DMS79 treated with DMSO at 0.1 percent for 48 hours (cell line): ENCODE data around the gene AGBL4.
"Not testable (repeated sequence)": the region's sequence is repeated elsewhere in the genome, so short reads cannot be mapped to it uniquely, and the experiment has no call there.

ENCODE experiments used
- DNase-seq: peaks from one replicate; lab custom pipeline; 2025; lab: John Stamatoyannopoulos, UW

Gene AGBL4

DNA sequence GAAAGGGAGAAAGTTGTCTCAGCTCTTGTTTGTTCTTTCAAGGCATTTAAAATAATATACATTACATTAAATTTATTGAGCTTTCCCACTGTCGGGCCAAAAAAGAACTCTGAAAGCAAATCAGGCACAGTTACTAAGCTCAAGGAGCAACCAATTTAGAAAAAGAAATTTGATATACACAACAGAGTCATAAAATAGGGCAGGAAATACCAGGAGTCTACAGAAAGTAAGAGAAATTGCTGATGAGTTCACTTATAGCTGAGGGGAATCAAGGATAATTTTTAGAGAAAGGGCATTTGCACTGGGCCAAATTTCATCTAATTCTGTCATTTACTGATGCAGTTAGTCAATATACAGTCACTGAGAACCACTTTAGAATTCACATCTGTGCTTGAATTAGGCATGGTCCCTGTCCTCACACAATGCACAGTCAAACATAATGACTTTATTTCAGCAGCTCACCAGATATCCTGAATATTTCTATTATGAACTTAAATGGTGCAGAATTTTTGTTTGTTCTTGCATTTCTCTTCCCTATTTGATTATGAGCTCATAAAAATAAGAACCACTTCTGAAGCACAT, 997.4 kb downstream of the AGBL4 start:
- peak; percentile 8 for DNase-seq

DNA sequence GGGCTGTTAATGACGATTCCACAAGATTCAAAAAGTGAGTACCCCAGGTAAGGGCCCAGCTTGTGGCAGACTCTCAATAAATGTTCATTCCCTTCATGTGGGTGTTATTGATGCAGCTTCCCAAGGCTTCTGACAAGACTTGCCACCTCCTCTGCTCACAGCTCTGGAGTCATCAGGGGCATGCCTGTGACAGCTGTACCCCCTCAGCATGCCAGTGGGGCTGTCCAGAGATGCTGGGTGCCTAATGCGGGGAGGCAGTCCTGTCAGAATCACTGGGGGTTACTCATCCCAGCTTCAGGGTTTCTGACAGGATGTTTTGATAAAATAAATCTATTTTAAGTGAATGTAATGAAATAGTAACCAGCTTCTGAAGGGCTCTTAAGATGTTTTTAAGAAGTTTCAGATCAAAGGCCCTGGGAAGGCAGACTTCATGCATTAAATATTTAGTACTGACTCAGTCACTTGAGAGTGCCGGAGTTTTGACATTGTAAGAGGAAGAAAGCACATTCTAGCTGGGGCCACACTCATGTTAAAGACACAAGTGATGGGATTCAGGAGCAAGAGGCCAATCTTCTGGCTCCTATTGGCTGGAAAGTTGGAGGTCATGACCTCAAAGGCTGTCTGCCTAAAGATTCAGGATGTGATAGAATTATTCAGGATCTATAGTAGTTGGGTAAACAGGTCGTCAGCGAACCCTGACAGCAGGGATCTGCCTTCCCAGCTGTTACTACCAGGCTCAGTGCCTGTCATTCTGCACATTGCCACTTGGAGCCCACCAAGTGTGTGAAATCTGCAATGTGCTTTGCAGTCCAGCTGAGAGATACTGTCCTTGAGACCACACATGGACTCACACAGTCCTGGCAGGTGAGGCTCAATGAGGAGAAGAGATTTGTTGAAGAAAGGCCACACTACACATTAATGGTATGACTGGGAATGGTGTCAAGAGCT, 1007.5 kb downstream of the AGBL4 start:
- DNase-seq, result peak; percentile 75

DNA sequence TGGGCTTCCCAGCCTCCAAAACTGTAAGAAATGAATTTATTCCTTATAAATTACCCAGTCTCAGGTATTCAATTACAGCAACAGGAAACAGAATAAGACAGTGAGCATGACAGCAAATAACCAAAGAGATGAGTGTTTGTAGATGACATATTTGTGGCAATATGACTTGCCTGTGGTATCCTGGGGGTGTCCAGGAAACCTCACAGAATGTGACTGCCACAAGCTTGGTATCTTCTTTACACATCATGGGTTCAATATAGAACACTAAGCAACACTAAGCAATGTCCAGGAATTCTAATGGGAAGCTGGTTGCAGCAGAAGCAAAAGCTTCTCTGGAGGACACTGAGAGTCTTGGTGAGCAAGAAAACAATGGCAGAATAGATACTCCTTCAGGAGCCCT, 1010.7 kb downstream of the AGBL4 start:
- no peak for DNase-seq

DNA sequence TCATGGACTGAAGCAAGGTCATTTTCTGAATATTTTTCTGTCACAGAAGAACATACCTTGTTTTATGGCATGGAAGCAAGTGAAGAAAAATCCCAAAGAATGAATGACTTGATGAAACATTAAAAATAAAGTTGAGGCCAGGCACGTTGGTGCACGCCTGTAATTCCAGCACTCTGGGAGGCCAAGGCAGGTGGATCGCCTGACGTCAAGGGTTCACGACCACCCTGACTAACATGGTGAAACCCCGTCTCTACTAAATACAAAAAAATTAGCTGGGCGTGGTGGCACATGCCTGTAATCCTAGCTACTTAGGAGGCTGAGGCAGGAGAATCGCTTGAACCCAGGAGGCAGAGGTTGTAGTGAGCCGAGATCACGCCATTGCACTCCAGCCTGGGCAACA, 1020.8 kb downstream of the AGBL4 start:
- not testable (repeated sequence) for DNase-seq

DNA sequence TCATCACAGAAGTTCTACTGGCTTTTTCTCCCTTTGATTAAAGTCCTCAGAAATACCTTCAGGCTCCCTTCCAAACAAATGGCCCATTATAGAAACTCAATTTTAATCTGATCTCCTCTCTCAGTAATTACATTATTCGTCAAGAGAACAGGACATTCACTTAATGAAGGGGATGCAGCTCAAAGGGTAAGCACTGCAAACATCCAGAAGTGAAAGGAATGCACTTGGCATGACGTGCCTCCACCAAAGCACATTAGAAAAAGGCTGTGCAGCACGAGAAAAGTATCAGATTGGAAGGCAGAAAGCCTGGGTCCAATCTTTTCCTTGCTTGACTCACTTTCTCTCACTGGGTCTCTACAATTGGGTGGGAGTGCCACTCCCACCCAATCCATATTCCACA, 1024.4 kb downstream of the AGBL4 start:
- DNase-seq, result no peak

DNA sequence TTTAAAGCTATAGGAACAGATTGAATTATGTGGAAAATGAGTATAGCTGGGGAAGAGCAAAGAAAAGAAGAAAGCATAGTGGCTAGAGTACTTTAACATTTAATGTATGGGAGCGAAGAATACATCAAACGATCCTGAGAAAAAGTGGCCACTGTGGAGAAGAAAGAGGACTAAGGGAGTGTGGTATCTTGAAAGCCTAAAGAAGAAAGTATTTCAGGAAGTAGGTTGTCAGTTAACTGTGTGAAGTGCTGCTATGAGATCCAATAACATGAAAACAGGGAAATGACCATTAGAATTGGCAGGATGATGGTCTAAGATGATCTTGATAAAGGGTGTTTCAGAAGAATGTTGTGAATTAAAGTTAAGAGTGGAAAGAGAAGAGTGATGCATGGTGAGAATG, 1027.4 kb downstream of the AGBL4 start:
- DNase-seq, result no peak

DNA sequence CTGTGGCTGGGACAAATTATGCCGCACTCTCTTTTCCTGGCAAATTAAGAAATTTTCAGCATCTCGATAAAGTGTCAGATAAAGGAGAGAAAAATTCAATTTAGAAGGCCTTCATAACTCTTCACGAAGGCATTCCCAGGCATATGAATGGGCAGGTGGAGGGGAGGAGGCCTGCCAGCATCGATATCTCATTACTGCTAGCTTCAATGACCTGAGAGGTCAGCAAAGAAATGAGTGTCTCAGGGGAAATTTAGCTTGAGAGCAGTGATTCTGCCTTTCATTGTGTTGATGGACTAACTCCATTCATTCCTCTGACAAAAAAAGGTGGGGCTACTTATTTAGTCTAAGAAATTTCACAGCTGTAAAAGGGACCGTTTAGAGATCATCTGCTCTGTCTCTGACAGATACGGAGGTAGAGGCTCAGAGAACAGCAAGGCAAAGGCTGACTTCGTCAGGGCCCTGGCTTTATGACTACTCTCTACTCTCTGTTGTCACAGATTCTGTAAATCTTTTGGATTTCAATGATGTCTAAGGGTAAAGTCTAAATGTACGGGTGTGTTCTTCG, 1035.0 kb downstream of the AGBL4 start:
- DNase-seq, result no peak

DNA sequence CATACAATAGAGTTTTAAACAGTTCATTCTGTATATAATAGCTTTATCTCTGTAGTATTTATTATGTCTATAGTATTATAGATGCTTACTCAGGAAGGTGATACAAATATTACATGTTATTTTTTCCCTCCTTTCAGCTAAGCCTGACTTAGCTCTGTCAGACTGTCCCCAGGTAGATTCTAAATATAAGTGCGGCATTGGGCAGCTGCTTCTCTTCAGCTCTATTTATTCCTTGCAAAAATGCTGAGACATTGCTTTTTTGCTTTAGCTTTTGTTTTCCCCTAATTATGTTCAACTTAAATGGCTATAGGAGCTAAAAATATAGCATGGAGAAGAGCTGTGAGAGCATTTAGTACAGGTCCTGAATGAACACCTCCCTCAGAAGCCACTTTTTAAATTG, 1043.8 kb downstream of the AGBL4 start:
- DNase-seq, result no peak

DNA sequence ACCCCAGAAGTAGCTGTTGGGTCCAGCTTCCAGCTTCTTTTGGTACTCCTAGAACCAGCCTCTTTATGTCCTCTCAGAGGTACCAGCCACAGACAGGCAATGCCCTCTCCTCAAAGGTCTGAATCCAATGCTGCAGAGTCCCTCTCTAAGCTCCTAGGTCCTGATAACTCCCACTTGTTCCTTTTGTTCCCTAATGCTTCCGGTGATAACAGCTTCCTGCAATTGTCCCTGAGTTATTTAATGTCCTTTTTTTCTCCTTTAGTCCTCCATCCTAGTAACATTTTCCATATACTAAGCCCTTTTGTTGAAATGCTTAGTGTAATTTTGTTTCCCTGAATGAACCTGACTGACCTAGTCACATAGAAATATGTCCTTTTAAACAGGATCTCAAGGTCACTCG, 1045.3 kb downstream of the AGBL4 start:
- no peak for DNase-seq

DNA sequence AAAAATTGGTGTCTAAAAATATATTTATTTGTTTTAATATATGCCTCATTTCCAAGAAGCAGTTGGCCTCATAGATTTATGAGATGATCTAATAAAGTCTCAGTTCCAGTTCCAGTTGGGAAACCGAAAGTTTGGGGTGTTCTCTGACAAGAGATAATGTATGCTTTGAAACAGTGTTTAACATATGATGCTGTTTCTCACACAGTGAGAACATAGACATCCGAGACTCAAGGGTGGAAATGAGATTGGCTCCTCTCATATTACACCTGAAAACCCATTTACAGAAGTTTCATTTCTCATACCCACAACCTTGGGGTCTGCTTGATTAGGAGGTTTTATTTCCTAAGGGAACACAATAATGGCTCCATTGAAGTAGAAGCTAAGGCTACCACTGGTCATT, 1046.5 kb downstream of the AGBL4 start:
- DNase-seq, result no peak

DNA sequence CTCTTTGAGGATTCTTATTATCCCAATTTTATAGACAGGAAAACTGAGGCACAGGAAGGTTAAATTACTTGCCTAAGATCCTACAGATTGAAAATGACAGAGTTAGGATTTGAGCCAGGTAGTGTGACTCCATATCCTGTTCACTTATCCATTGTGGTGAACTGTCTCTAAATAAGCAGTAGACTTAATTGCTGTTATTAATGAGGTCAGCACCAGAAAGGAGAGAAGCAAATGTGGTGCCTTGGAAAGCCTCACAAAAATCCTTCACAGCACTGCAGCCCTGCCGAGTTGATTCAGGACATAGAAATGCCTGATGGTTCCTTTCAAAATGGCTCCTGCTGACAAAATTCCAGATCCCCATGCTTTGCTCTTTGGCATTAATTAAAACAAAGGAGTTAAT, 1053.8 kb downstream of the AGBL4 start:
- DNase-seq, result no peak

DNA sequence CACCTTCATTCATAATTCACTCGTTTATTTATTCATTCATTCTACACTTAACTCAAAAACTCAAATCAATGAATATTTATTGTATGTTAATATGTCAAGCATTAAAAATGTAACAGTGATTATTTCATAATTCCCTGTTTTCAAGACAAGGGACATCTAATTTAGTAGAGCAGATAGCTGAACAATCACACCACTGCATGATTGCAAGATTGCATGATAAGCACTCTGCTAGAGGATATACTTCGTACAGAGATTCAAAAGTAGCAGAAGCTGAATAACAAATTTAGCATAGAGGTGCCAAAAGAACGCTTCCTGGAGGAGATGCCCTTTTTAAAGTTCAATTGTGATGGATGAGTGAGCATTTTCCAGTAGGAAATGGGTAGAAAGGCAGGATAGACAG, 1056.4 kb downstream of the AGBL4 start:
- no peak for DNase-seq

DNA sequence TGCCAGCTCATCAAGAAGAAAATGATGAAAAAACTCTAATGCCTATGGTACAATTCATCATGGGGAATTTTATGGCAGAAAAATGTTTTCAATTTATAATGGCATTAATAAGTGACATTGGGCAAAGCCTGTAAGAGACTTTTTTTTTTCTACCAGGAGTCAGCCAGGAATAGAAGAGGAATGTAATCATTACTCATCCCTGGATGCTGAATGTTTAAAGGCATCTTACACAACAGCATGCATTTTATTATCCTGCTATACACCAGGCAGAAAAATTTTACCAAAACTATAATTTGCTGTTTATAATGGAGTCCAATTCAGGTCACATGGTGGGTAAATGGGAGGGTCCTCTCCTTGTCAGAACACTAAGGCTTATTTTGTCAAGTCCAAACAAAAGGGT, 1057.2 kb downstream of the AGBL4 start:
- no peak for DNase-seq

DNA sequence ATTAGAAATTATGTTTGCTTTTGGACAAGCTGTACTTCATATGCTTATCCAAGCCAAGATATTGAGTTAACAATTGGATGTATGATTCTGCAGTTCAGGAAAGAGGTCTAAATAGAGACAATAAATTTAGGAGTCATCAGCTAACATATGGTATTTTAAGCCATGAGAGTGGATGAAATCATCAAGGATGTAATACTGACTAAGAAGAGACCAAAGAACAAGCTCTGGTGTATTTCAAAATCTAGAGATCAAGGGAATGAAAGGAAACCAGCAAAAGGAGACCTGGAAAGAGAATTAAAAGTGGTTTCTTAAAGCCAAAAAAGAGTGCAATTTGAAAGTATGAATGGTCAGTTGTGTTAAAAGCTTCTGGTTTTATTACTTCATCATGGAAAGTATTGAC, 1063.4 kb downstream of the AGBL4 start:
- DNase-seq, result no peak

DNA sequence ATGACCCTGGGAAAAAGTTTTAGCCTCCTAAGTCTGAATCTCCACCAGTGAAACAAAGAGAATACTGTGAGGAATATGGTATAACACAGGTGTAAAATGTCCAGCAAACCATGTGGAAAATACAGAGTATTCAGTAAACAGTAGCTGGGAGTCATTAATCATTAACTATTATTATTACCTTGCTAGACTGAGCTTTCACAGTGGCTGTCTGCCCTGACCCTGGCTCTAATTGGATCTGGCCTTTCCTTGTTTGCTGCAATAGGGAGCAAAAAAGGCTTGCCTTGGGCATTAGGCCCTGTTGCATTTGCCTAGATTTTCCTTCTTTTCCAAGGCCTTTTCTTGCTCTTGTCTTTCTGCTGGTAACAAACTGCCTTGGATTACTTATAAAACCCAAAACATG, 1068.0 kb downstream of the AGBL4 start:
- DNase-seq, result no peak

DNA sequence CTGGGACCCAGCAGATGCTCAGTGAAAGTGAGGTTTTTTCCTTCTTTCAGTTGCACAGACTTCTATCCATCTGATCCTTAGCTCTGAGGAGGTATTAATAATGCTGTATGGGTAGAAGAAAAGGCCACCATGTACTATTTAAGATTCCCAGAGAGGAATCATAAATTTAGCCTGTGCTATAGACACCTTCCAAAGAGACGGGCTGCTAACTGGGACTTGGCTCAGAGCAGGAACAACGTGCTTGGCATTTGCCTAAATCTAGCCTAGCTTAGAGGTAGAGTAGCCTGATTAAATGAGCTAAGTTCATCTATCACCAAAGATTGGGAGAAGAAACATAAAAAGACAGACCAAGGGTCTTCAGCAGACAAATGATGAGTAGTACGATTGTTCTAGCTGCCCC, 1070.1 kb downstream of the AGBL4 start:
- no peak for DNase-seq

DNA sequence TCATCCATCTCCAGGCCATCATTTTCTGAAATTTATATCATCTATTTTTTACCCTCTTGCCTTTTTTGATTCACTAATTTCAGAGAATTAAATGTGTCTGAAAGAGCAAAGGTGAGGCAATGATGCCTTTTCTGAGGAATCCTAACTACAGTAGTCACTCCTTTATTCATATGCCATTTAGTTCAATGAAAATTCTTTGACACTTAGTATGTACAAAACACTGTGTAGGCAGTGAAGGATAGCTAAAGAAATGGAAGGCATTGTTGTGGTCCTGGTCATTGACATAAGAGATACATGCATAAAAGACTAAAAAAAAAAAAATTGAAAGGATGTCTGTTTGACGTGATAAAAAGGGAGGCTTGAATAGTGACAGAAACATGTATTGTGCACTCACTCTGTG, 1075.2 kb downstream of the AGBL4 start:
- no peak for DNase-seq

DNA sequence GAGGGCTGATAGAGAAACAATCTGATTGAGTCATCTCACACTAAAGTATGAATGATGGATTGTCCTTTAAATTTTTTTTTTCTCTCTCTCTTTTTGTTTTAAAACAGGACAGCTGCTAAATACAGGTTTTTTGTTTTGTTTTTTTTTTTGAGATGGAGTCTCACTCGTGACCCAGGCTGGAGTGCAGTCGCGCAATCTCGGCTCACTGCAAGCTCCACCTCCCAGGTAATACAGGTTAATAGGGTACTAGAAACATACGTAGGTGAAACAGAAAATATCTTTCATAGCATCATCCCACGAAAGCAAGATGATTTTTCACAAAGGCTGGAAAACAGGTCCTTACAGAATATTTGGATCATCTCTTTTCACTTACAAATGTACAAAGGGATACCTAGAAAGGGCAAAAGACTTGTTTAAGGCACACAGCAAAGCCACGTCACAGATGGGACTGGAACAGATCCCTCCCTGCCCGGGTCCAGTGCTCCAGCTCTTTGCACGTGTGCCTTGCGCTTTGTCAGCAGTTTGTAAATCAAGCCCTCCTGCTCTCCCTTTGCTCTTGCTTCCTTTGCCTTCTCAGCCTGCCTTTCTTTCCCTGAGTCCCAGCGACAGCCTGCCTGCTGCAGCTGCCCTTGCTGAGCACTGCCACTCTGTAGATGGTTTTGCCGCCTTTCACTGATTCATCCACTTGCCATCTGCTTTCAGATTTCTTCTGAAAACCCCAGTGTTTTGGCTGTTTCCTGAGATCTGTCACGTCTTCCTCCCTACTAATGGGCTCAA, 1075.8 kb downstream of the AGBL4 start:
- no peak for DNase-seq

DNA sequence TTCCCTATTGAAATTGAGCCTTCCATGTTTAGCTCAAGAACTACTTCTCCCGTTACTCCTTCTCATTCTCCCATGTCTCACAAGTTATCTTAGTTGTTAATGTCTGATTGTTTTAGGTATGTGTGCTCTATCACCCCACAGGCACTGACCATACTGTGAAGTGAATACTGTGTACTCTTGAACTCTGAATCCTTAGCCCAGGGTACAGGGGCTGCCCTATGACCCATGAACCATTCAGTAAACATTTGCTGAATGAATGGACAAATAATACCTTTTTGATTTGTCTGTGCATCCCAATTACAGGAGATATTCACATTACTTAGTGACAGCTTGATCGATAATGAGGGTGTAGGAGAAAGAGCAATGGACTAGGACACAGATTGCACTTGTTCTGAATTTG, 1077.7 kb downstream of the AGBL4 start:
- no peak for DNase-seq

DNA sequence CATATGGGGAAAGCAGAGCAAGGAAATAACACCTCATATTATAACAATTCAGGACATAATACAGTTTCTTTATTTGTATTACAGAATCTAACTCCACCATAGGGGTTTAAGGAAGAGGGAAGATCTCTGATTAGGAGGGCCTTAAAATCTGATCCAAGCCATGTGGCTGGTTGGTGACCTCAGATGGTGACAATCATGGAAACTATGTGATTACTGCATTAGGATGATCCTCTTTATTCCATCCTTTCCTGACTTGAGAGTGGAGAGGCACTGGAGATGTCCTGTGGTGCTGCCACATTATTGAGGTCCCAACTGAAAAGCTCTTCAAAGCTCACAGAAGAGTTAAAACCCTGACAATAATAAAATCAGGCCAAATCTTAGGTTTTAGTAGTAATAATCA, 1078.9 kb downstream of the AGBL4 start:
- DNase-seq, result no peak

DNA sequence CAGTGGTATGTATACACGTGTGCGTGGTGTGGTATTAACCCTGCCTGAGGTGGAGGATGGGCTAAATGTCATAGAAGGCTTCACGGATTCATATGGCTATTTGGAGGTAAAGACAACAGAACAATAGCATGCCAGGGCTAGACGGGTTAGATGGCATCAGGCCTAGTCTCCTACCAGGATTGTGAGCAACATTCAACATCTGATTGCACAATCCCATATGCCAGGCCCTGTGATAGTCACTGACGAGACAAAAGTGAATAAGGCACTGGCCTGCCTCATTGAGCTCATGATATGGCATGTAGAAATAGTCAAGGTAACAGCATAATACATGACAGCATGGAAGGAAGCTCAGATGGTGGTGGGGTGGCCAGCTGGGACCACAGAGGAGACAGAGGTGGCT, 1079.9 kb downstream of the AGBL4 start:
- DNase-seq, result no peak

DNA sequence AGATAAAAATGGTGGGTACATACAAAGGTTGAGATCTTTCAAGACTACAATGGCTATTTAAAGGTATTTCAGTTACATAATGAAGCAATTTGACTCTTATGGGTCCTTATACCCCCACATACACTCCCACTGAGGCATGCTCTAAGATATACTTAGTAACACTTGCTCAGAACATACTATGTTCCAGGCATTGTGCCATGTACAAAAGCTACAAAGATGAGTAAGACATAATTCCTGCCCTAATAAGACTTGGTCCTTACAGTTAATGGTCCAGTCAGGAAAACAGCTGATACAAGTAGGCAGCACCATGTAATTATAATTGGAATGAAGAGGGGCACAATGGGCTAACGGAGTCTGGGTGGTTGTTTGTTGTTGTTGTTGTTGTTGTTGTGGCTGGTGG, 1080.4 kb downstream of the AGBL4 start:
- no peak for DNase-seq
